GM12801 (cell line): ENCODE measurements around the gene IMPDH1.

ENCODE experiments used
- TF ChIP-seq, protein P1 (sequence below): IDR thresholded peaks from one replicate; pipeline ENCODE4 v1.5.1; 2011; ENCODE audit warnings: control low read depth; ENCODE audit not compliant: insufficient read length; ENCODE audit errors: extremely low read depth

Gene IMPDH1

DNA sequence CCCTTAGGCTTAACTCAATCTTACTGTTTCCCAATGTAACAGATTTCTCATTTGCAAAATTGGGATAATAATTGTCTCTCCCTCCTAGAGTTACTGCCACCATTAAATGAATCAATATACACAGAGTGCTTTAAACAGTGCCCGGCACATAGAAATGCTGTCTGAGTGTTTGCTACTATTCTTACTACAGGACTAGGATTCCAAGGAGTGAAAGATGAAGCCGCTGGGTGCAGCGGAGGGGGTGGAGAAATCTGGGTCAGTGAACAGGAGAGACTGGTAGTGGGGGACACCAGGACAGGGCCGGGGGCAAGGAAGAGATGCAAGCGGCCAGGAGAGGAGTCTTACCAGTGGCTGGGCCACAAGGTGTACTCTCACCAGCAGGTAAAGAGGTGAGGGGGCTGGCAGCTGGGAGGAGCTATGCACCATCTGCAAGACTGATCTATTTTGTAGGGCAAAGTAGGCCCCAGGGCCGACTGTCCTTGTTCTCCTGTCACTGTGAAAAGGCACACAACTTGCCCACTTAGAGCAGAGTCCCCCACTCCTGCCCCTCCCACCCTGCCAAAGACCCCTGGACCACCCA, 29.8 kb downstream of the IMPDH1 start:
- TF ChIP-seq, protein P1, sequence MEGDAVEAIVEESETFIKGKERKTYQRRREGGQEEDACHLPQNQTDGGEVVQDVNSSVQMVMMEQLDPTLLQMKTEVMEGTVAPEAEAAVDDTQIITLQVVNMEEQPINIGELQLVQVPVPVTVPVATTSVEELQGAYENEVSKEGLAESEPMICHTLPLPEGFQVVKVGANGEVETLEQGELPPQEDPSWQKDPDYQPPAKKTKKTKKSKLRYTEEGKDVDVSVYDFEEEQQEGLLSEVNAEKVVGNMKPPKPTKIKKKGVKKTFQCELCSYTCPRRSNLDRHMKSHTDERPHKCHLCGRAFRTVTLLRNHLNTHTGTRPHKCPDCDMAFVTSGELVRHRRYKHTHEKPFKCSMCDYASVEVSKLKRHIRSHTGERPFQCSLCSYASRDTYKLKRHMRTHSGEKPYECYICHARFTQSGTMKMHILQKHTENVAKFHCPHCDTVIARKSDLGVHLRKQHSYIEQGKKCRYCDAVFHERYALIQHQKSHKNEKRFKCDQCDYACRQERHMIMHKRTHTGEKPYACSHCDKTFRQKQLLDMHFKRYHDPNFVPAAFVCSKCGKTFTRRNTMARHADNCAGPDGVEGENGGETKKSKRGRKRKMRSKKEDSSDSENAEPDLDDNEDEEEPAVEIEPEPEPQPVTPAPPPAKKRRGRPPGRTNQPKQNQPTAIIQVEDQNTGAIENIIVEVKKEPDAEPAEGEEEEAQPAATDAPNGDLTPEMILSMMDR, result no peak

DNA sequence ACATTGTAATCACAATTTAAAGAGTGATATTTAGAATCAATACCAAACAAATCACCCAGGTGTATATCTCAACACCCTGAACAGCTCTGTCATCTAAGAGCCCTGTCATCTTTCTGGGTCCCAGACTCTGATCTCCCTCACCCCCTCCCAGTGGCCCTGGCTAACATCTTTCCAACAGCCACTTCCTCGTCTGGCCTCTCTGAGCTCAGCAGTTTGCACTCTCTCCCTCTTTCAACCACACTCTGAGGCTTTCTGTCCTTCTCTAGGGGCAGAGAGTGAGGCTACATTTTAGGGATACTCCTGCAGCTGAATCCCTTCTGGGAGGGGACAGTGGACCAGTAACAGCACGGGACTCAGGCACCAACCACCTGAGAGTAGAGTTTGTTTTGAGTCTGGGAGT, 31.1 kb downstream of the IMPDH1 start:
- TF ChIP-seq, protein P1, result no peak

DNA sequence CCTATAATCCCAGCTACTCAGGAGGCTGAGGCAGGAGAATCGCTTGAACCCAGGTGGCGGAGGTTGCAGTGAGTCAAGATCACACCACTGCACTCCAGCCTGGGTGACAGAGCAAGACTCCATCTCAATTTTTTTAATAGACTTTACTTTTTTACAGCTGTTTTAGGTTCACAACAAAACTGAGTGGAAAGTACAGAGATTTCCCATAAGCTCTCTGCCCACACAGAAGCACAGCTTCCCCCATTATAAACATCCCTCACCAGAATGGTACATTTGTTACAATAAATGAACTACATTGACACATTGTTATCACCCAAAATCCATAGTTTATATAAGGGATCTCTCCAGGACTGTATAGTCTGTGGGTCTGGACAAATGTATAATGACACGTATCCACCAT, 33.7 kb downstream of the IMPDH1 start:
- TF ChIP-seq, protein P1, result no peak

DNA sequence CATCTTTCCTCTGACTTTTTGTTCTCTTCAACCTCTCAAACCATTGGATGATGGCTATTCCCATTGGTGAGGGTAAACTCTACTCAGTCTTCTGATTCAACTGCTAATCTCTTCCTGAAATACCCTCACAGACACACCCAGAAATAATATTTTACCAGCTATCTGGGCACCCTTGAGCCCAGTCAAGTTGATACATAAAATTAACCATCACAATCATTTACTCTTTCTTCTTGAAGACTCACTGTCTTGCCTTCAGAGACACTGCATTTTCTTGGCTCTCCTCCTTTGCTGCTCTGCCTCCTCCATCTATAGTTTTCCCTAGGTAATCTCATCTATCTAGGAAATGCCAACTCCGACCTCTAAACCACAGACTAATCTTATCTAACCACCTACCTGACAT, 35.7 kb downstream of the IMPDH1 start:
- TF ChIP-seq, protein P1, result no peak

DNA sequence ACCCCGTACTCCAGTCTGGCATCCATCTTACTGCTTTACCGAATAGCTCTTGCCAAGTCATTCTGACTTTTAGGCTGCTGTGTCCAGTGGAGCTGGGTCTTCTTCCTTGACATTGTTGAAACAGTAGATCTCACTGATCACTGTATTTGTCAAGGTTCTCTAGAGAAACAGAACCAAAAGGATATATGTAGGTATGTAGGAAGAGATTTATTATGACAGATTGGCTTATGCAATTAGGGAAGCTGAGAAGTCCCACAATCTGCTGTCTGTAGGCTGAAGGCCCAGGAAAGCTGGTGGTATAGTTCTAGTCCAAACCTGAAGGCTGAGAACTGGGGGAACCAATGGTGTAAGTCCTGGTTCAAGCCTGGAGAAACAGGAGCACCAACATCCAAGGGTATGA, 36.2 kb downstream of the IMPDH1 start:
- TF ChIP-seq, protein P1, result no peak

DNA sequence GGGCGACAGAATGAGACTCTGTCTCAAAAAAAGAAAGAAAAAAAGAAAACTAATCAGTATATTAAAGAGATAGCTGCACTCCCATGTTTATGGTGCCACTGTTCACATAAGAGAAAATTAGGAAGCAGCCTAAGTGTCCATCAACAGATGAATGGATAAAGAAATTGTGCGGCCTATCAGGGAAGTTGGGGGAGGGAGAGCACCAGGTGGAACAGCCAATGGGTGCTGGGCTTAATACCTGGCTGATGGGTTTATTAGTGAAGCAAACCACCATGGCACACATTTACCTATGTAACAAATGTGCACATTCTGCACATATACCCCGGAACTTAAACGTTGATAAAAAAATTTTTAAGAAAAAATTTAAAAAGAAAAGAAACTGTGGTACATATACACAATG, 39.3 kb downstream of the IMPDH1 start:
- TF ChIP-seq, protein P1, result no peak

DNA sequence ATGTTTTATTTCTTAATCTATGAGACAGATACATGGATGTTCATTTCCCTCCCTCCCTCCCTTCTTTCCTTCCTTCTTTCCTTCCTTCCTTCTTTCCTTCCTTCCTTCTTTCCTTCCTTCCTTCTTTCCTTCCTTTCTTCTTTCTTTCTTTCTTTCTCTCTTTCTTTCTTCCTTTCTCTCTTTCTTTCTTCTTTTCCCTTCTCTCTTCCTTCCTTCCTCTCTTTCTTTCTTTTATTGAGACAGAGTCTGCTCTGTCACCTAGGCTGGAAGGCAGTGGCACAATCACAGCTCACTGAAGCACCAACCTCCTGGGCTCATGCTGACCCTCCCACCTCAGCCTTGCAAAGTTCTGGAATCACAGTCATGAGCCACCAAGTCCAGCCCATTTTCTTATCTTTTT, 42.8 kb downstream of the IMPDH1 start:
- TF ChIP-seq, protein P1, result no peak
